ENCODE measurements around the gene SLC19A1. TPM values are rescaled to one million over a fixed set of nuclear protein-coding genes. Genes with fewer than 3 reads are reported as not detected.
A peak's percentile ranks its signal among the peaks of the same experiment; 100 is the strongest.
"Not testable (repeated sequence)": the region's sequence is repeated elsewhere in the genome, so short reads cannot be mapped to it uniquely, and the experiment has no call there.

The SLC19A1 gene
- total RNA-seq, 4 donors from 2014 or later, result 3.6 to 7.3 (median 5.0) TPM

DNA sequence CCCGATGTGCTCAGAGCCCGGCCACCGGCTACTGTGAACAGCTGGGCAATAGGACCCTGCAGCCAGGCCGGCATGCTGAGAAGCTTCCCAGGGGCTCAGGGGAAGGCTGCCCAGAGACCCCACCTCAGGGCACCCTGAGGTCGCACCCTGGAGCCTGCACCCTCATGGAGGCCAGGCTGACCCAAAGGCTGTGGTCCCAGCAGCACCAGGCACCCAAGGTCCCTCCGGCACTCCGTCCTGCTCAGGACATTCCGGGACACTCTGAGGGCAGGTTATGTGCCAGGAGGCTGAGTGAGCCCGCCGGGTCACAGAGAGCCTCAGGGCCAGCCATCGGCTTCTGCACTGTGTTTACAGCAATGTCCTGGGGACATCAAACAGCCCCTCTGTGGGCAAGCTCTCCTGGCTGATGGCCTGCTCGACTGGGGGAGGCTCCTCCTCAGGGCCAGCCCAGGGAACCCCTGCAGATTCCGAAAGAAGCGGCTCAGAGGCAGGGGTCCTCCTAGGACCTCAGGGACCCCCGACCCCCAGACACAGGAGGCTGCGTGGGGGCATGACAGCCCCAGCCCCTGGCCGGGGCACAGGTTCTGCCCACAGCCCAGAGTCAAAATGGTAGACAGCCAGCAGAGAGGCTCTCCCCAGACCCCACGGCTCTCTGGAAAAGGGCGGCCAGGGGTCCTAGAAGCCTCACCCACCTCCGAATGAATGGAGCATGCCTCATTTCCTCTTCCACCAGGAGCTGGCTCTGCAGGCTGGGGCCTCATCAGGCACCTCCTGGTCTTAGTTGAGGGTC lies 8.2 kb downstream of the SLC19A1 start:
- H3K4me3 ChIP-seq (ENCODE audit: low read depth, poor library complexity, severe bottlenecking), result no peak overlapping the region
- peak in 1 of 2 donors; percentile 81 for DNase-seq (ENCODE audit: low spot score in 2 of 2)
- TF ChIP-seq, protein P1, sequence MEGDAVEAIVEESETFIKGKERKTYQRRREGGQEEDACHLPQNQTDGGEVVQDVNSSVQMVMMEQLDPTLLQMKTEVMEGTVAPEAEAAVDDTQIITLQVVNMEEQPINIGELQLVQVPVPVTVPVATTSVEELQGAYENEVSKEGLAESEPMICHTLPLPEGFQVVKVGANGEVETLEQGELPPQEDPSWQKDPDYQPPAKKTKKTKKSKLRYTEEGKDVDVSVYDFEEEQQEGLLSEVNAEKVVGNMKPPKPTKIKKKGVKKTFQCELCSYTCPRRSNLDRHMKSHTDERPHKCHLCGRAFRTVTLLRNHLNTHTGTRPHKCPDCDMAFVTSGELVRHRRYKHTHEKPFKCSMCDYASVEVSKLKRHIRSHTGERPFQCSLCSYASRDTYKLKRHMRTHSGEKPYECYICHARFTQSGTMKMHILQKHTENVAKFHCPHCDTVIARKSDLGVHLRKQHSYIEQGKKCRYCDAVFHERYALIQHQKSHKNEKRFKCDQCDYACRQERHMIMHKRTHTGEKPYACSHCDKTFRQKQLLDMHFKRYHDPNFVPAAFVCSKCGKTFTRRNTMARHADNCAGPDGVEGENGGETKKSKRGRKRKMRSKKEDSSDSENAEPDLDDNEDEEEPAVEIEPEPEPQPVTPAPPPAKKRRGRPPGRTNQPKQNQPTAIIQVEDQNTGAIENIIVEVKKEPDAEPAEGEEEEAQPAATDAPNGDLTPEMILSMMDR (IDR thresholded peaks at IDR 0.05), result no peak
- TF ChIP-seq POLR2A (IDR thresholded peaks at IDR 0.05), result no peak
- intact Hi-C loops (cut with DNase I; ENCODE audit: low total_unique reads), result no loop called here
- WGBS, 2 donors, result 83 to 84% methylated on average over 13 to 15 of the region's 20 CpGs

GRCh38 chr21:45533361-45533845 lies 8.8 kb downstream of the SLC19A1 start:
- 63 to 67% methylated on average over 3 to 4 of the region's 12 CpGs for WGBS, 2 donors
- DNase-seq (ENCODE audit: low spot score in 2 of 2), result peak in 1 of 2 donors; percentile 79
- TF ChIP-seq POLR2A (IDR thresholded peaks at IDR 0.05), result no peak
- TF ChIP-seq, protein P1 (IDR thresholded peaks at IDR 0.05), result no peak
- intact Hi-C loops (cut with DNase I; ENCODE audit: low total_unique reads), result no loop called here
- H3K4me3 ChIP-seq (ENCODE audit: low read depth, poor library complexity, severe bottlenecking), result no peak overlapping the region

- no peak overlapping the region for H3K4me3 ChIP-seq (ENCODE audit: low read depth, poor library complexity, severe bottlenecking)
- peak in 1 of 2 donors; percentile 70 for DNase-seq (ENCODE audit: low spot score in 2 of 2)
- TF ChIP-seq POLR2A (IDR thresholded peaks at IDR 0.05), result no peak
- TF ChIP-seq, protein P1 (IDR thresholded peaks at IDR 0.05), result no peak
- WGBS, 2 donors, result 64 to 80% methylated on average over 5 to 7 of the region's 7 CpGs
- intact Hi-C loops (cut with DNase I; ENCODE audit: low total_unique reads), result no loop called here
Measured at GRCh38 chr21:45532826-45533360, 9.3 kb downstream of the SLC19A1 start.

DNA sequence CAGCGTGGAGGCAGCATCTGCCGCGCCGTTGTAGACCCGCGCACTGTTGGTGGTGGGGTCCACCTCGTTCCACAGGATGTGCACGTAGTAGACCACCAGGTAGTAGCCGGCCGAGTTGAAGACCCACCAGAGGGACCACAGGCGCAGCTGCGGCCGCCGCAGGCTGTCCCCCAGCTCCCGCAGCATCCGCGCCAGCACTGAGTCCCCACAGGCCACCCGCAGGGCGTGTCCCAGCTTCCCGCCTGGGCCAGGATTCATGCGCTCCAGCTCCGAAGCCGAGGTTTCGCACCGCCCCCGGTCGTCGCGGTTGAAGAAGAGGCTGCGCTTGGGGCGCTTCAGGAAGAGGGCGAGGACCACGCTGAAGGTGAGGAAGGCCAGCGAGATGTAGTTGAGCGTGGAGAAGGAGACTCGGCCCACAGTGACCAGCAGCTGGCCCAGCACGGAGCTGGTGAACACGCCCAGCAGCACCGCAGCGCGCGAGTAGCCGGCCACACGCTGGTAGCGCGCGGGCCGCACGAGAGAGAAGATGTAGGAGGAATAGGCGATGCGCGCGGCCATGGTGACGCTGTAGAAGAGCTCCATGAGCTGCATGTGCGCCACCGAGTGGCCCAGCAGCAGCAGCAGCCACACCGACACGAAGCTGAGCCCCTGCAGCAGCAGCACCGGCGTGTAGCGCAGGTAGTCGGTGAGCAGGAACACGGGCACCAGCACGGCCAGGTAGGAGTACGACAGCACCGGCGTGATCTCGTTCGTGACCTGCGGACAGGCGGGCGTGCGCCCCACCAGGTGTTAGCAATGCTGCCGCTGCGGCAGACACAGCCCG lies 10.6 kb downstream of the SLC19A1 start:
- TF ChIP-seq, protein P1 (IDR thresholded peaks at IDR 0.05), result no peak
- TF ChIP-seq POLR2A (IDR thresholded peaks at IDR 0.05), result no peak
- intact Hi-C loops (cut with DNase I; ENCODE audit: low total_unique reads), result no loop called here
- peak in 1 of 2 donors; percentile 84 for DNase-seq (ENCODE audit: low spot score in 2 of 2)
- 98% methylated on average over 70 to 71 of the region's 76 CpGs for WGBS, 2 donors
- no peak overlapping the region for H3K4me3 ChIP-seq (ENCODE audit: low read depth, poor library complexity, severe bottlenecking)

DNA sequence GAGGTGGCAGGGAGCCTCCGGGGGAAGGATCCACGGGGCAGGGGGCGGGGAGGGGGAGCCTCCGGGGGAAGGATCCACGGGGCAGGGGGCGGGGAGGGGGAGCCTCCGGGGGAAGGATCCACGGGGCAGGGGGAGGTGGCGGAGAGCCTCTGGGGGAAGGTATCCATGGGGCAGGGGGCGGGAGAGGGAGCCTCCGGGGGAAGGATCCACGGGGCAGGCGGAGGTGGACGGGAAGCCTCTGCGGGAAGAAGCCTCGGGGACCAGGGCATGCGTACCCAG lies 11.2 kb downstream of the SLC19A1 start:
- 92 to 98% methylated on average over 8 to 13 of the region's 17 CpGs for WGBS, 2 donors

More for the DNA sequence above, 11.2 kb downstream of the SLC19A1 start:
- intact Hi-C loops (cut with DNase I; ENCODE audit: low total_unique reads); H3K4me3 ChIP-seq (ENCODE audit: low read depth, poor library complexity, severe bottlenecking); DNase-seq (ENCODE audit: low spot score in 2 of 2): not testable (repeated sequence)
